NCI-H748 (cell line): Measurements from ENCODE around the gene ANKLE2.
"Not testable (repeated sequence)": the region's sequence is repeated elsewhere in the genome, so short reads cannot be mapped to it uniquely, and the experiment has no call there.

Experiments used
- DNase-seq: peaks from one replicate; lab custom pipeline; 2025; ENCODE audit not compliant: unreplicated experiment; lab: John Stamatoyannopoulos, UW

ANKLE2 gene

DNA sequence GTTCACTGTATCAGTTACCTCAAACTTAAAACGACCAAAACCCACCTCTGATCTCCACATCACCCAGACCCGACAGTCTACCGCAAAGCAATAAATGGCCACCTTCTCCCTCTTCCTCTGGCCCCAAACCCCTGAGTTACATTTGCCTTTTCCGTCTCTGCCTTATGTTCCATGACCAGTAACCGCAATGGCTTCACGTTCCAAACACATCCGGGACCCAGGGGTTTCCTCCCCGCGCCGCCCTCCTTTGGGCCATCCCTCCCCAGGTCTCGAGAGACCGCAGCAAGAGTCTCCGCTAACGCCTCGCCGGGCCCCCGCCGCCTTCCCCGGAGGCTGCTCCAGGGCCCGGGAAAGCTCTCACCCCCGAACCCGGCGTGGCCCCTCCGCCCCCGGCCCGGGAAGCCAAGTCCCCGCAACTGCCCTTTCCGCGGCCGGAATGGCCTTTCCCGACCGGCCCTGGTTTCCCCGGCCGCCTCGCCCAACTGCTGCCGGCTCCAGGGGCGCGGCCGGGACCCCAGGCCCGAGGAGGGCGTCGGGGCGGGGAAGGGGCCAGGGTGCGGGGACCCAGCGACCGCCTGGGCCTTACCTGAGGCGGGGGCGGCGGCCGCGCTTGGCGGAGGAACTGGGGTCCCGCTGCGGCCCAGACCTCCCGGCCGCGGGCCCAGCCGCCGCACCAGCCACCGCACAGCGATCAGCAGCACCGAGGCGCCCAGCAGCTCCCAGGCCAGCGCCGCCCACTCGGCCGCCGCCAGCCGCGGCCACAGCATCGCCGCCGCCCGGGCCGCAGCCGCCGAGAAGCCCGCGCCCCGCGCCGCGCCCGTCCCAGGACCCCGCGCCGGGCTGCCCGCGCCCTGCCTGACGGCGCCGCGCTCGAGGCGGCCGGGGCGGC lies at the start of gene ANKLE2:
TSS of gene ANKLE2 (minus strand) at position 801 of the 889 bp plus-strand sequence. CDS start at position 767, 34 bp downstream.
- peak; percentile 60 for DNase-seq

DNA sequence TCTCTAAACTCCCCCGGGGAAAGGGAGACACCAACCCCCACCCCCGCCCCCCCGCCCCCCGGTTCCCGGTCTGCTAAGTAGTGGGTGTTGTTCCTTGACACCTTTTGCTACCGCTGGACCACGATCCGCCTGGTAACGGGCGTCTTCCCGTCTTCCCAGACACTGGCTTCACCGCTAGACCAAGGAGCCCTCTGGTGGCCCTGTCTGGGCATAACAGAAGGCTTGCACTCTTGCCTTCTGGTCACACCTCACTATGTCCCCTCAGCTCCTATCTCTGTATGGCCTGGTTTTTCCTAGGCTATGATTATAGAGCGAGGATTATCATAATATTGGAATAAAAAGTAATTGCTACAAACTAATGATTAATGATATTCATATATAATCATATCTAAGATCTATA lies 47.8 kb upstream of the ANKLE2 start:
- peak; percentile 7 for DNase-seq

DNA sequence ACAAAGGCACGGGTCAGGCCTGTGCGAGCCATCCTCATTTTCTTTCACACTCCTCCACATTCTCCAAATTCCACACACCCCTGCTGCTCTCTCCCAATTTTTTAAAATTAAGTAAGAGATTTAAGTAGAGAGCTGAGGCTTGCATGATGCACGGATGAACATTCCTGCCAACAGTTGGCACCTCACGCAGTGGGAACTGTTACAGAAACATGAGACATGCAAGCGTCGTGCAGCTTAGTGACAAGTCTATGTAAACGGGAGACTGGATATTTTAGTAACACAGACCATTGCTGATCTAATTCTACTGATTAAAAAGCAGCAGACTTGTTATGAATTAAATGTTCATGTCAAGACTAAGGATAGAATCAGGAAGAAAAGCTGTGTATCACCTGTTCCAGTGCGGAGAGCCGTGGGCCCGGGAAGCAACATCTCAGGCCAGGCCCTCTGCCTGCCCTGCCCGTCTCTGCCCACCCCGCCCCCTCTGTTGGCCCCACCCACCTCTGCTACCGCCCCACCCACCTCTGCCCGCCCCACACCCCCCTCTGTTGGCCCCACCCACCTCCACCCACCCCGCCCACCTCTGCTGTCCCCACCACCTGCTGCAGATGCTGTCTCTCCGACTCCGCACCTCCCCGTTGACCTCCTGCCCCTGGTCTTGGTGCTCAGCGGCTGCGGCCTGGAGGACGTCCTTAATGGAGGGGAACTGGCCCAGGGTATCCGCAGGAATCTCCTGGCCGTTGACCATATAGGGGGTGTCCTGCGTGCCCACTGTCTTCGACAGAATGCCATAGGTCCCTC lies 45.9 kb upstream of the ANKLE2 start:
- no peak for DNase-seq

DNA sequence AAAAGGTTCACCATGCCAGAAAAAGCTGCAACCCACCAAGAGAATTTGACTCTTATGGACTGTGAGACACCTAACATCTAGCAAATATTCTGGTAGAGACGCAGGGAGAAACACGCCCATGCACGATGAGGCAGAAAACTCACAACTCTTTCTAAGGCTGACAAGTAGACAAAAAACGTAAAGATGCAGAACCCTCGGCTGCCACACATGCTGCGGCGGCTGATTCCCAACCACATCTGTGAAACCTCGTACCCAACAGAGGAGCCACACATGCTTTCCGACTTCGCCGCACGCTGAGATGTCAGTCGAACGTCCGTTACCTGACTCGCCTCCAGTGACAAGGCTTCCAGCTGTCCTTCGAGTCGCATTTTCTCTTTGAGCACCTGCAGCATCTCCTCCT lies 45.2 kb upstream of the ANKLE2 start:
- DNase-seq, result no peak

DNA sequence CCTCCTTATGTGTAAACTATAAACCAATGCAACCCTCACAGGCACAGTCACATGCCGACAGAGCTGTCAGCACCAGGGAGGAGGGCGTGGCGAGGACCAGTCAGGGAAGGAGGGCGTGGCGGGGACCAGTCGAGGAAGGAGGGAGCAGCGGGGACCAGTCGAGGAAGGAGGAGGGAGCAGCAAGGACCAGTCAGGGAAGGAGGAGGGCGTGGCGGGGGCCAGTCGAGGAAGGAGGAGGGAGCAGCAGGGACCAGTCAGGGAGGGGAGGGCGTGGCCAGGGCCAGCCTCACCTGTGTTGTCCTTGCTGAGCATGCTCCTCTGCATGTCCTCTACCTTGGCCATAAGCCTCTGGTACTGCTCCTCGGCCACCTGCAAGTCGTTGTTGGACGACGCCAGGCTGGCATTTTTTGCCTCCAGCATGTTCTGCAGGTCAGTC lies 42.8 kb upstream of the ANKLE2 start:
- no peak for DNase-seq

DNA sequence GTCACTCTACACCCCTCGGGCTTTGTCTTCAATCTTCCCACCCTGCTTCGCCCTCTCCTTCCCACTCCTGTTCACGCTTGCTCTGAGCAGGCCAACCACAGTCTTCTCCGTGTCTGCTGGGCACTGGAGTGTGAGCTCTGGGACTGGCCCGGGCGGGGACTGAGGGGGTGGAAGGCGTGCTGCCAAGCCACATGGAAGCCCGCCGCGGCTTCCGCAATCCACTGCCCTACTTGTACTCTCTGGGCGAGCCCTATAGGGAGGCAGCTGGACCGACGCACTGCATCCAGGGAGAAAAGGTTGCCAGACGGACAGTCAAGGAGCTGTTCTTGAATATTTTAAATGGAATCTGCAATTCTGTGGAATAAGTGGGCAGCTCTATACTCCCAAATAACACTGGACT lies 42.3 kb upstream of the ANKLE2 start:
- DNase-seq, result no peak

DNA sequence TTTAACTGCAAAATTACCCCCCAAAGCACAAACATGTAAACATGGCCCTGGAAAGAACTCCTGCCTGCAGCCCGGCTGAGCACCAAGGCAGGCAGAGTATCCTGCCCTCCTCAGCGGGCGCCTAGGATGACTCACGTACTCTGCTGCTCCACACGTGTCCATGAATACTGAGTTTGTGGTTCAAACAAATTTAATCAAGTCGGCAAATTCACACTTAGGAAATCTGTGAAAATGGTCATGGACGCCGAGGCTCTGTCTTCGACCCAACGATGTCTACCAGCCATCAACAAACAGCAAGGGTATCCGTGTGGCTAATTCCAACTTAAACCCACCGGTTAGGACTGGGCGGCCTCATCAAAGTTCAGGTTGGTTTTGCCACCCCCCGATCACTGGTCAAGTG lies 41.5 kb upstream of the ANKLE2 start:
- DNase-seq, result no peak

DNA sequence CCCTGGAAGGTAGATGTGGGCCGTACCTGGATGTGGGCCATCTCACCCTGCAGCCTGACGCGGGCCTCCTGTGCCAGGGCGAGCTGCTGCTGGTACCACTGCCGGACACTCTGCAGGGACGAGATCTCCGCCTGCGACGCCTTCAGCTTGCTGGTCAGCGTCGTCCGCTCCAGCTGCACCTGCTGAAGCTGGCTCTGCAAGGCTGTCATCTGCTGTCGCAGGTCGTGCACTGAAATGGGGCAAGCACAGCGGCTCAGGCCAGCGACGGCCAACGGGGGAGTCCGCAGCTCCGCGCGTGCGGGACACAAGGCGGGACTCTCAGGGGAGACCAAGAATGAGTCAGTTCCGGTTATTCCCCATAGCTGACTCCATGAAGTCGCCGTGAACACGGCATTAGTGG lies 40.1 kb upstream of the ANKLE2 start:
- DNase-seq, result no peak

DNA sequence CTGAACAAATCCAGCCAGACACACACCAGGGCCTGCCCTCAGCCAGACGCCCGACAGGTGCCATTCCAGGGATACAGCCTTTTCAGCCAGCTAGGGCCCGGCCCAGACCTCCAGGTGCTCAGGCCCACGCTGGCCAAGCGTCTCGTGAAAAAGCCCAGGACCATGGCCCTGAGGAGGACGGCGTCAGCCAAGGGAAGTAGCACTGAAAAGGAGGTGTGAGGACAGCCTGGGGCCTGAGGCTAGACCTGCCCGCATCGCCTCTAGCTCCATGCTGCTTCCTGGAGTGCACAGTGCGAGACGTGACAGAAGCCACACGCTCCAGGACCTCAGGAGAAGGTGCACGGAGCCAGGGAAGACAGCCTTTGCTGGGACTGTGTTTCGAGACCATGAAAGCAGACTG lies 37.2 kb upstream of the ANKLE2 start:
- DNase-seq, result no peak

DNA sequence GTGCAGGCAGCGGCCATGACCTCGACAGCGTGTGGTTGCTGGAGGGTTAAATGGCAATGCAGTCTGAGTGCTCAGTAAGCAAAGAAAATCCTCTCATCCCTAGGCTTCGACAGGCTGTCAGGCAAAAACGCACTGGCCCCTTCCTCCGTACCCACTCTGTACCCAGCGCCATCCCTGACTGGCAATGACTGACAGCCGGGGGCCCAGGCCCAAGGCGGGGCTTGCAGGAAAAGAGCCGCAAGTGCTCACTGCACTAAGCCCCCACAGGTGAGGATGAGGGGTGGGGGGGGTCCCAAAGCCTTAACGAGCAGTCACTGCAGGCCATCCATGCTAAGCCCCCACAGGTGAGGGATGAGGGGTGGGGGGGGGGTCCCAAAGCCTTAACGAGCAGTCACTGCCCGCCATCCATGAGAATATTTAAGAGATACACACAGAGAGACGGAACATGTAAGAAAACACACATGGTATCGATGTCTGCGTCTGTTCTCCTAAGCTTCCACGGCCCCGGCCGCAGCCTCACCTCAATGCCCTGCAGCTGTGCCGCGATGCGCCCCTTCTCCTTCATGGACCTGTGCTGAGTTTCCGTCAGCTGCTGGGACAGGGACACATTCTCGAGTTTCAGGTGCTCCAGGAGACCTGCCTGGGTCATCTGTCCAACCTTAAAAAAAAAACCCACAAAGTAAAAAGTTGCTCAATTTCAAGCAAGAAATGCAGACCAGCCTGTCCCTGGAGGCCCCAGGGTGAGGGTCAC lies 36.4 kb upstream of the ANKLE2 start:
- no peak for DNase-seq

DNA sequence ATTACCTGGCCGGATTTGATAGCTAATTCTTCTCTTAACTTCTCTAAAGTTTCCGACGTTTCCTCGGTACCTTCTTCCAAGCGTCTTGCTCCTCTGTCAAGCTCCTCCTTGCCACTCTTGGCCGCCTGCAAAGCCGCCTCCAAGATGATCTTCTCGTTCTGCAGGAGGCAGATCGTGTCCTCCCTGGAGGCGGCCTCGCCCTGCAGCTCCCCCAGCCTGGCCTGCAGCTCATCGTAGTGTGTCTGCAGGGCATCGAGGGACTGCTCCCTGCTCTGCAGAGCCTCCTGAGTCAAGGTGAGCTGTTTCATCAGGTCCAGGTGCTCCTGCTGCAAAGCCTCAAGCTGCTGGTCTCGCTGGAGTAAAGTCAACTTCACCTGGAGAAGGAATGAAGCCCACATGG lies 34.2 kb upstream of the ANKLE2 start:
- no peak for DNase-seq

DNA sequence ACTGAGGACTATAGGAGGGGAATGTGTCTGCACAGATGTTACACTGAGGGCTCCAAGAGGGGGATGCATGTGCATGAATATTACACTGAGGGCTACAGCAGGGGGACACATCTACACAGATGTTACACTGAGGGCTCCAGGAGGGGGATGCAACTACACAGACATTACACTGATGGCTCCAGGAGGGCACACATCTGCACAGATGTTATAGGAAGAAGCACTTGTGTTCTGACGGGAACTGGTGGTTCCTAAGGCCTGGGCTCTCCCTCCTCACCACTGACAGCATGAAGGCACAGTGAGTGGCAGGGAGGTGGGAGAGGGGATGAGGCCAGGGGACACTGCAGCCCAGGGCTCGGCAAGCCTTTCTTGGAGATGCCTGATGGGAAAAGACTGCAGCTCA lies 30.3 kb upstream of the ANKLE2 start:
- not testable (repeated sequence) for DNase-seq

DNA sequence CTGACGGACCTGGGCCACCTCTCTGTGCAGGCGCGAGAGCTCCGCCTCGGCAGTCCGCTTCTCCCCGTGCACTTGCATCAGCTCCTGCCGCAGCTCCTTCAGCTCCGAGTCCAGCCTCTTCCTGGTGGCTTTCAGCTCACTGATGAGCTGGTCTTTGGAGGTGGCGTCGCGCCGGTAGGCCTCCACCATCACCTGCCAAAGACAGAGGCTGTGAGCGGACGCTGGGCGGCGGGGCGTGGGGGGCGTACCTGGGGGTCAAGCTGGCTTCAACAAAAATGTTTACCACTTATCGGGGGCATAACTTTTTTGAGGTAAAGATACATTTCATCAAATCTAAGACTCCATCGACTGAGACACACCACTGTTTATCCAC lies 27.5 kb upstream of the ANKLE2 start:
- no peak for DNase-seq

DNA sequence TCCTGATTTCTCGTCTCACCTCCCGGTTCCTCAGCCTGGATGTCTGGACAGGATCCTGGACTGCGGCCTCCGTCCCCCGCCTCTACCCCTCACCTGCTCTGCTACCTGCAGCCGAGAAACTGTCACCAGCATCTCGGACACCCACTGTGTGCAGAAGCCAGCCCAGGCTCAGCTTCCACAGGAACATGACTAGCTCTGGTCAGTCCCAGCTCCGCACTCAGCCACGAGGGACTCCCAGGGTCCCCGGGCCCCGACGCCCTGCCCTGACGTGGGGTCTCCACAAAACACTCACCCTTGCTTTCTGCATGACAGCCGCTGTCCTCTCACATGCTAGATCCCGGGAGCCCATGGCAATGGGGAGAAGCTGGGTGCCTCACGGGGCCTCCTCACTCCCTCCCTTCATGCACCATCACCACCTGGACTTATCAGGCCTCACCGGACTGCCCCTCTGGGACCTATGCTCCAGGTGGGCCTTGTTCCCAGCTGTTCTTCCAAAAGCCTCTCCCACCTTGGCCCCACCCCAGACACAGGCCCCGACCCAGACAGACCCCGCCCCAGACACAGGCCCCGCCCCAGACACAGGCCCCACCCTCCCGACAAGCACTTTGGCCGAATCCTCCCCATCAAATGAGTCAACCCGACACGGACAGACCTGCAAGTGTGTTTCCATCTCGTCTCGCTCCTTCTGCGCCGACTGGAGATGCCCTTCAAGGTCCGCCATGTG lies 26.9 kb upstream of the ANKLE2 start:
- no peak for DNase-seq

DNA sequence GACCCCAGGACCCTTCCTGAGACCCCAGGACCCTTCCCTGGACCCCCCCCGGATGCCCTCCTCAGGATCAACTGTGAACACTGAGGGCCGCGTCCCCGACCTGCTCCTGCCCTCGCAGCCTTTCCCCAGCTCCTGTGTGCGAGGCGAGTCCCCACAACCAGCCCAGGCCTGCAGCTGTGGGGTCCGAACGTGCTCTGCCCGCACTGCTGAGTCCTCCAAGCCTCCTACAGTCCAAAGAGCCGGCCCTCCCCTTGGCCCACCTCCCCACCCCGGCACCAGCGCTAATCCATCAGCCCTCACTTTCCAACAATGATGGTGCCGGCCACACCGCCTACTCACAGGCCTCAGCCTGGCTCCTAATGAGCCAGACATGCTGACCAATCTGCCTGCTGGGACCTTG lies 26.2 kb upstream of the ANKLE2 start:
- DNase-seq, result no peak

DNA sequence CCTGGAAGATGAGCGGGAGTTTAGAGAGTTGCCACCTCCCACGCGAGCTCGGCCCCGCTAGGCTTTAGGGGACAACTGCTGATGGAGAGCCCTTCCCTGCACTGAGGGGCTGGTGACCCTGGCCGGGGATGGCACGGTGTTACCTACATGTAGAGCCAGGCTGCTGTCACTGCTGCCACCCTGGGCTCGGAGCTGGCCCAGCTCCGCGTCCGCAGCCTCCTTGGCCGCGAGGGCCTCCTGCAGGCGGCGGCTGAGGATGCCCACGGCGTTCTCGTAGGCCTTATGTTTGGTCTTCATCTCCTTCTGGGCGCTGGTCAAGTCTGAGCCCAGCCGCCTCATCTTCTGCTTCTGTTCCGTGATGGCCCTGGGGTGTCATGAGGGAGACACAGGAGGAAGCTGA lies 24.6 kb upstream of the ANKLE2 start:
- no peak for DNase-seq

DNA sequence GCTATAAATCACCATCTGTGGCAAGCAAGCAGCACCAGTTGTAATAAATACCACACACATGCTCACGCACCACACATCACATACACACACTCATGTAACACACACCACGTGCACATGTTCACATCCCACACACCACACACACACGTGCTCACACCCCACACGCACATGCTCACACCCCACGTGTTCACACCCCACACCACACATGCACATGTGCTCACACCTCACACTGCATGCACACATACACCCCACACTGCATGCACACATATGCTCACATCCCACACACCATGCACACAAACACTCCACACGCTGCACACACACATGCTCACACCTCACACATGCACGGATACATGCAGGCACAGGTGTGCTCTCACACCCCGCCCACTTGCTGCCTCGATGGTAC lies 22.9 kb upstream of the ANKLE2 start:
- DNase-seq, result no peak

DNA sequence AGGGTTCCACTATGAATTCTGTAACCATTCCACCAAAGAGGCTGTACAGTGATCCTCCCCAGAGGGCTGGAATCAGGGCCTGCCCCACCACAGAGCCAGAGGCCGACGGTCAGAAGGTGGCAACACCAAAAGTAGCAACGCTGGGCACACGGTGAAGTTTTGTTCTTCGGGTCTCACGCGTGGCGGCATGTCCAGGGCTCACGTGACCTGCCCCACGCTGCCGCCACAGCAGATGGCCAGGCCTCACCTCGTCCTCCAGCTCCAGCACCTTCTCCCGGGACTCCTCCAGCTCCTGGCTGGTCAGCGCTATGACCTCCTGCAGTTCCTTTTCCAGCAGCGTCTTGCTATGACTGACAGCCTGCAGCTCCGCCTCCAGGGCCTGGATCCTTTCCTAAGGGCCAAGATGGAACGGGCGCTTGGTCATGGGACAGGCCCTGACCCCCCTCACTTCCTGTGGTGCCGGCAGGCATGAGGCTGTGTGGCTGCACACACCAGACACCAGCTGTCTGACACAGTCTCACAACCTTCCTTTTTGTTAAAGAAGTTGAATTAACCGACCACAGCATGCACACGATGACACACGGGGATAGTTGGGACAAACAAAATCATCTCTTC lies 22.4 kb upstream of the ANKLE2 start:
- DNase-seq, result no peak

DNA sequence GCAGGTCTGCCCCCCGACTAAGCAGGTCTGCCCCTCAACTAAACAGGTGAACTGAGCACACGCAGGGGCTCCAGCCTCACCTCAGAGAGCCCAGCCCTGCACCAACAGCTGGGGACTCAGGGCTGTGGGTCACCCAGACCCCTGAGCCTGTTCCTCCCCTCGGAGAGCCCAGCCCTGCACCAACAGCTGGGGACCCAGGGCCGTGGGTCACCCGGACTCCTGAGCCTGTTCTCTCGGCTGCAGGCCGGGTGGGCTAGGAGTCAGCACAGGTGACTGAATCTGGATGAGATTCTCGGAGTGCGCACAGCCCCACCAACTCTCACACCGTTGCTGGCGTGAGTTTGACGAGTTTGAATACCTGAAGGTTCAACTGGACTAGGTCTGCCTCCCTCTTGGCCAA lies 20.3 kb upstream of the ANKLE2 start:
- no peak for DNase-seq

DNA sequence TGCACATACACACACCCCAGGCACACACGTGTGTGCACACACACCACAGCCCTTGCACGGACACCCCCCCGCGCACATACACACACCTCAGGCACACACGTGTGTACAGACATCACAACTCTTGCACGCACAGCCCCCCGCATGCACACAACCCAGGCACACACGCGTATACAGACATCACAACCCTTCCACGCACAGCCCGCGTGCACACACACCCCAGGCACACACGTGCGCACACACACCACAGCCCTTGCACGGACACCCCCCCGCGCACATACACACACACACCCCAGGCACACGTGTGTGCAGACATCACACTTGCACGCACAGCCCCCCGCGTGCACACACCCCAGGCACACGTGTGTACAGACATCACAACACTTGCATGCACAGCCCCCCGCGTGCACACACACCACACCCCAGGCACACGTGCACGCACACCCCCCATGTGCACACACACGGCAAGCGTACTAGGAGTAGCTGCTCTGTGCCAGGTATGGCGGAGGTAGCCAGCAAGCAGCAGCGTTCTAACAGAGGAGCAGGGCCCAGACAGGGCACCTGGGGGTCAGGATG lies 18.2 kb upstream of the ANKLE2 start:
- no peak for DNase-seq
